GM19025 (cell line): ENCODE measurements around the gene ADCY7.

ENCODE experiments used
- ATAC-seq: cut with Tn5 transposase; IDR thresholded peaks from one replicate; pipeline ENCODE4 v1.9.1; 2021; ENCODE audit warnings: mild to moderate bottlenecking, low read depth, moderate library complexity; ENCODE audit not compliant: unreplicated experiment

ADCY7 gene

DNA sequence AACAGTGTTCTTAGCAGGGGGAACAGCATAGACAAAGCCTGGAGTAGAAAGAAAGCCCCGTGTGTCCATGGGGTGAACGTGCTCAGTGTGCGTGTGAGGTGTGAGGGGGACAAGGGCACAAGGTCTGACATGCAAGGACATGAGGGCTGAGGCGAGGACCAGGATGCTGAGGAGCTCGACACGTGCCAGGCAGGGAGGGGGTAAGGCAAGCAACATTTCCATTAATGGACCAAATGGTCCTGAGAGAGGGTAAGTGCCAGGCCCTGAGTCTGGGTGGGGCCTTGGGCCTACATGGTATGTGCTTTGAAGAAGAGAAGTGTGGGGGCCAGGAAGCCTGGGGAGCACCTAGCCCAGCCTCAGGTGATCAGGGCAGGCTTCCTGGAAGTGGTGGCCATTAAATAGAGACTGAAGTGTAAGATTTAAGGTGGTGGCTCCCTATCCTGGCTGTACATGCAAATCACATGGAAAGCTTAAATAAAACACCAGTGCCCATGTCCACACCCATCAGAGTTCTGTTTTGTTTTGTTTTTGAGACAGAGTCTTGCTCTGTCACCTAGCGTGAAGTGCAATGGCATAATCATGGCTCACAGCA lies 29.3 kb downstream of the ADCY7 start:
- no peak for ATAC-seq

- ATAC-seq = no peak
Observed at GRCh38 chr16:50296807-50297206, 30.5 kb downstream of the ADCY7 start.

DNA sequence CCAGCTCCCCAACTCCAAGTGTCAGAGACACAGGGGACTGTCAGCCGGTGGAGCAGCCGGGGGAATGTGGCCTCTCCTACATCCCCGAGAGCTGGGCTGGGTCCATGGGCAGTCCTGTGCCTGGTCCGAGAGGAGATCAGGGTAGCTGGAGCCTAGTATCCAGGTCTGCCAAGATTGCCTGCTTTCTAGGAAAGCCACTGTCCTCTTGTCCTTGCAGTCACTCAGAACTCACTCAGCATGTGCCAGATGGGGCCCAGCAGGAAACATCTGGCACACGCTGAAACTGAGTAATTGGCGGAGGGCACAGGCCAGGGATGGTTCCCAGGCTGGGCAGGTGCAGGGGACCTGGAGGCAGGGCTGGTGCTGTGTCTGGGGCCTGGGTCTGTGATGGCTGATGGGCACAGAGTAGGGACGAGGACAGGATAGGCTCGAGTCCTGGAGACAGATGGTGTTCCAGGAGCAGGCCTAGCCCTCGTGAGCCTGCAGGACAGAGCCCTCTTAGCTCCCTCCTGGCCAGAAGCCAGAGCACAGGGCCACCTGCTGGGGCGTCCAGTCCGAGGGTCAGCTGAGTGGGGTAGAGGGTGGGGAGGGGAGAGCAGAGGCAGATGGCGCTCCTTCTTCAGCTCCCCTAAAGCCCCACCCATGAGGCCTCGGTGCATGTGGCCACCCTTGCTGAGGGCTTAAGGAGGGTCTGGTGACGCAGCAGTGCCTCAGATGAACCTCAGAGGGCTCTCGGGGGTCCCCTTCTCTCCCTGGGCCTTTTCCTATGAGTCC lies 31.1 kb downstream of the ADCY7 start:
- ATAC-seq = no peak

- no peak for ATAC-seq
Observed at GRCh38 chr16:50298075-50298460, 31.7 kb downstream of the ADCY7 start.

DNA sequence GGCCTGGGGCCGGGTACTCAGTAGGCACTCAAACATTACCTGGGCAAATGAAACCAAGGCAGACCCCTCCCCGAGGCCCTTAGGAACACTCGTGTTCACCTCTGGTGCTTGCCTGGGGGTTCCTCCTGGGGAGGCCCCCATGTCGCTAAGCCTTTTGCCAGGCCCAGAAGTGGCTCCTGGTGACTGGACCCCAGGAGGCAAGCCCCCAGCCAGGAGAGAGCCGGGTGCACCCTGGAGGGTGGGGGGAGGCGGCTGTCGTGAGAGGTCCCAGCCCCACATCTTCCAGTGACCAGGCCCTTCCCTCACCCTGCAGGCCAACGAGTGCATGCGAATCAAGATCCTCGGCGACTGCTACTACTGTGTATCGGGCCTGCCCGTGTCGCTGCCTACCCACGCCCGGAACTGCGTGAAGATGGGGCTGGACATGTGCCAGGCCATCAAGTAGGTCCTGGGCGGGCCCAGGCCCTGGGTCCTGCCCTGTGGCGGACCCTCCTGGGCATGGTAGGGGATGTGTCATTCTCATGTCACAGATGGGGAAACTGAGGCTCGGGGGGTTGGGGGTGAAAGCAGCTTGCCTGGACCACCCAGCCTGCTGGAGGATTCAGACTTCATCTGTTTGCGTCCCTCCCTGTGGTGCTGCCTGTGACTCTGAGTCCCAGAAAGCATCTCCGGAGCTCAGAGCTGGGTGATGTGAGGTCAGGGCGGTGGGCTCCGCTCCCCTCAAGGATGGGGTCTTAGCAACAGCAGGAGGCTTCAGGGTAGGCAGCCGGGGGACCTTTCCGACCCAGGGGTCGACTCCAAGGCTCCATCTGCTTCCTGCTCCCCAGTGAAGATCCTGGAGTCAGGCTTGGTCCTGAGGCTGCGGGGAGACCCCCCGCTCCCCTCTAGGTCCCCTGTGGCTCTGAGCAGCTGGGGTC lies 32.5 kb downstream of the ADCY7 start:
- ATAC-seq = no peak

GRCh38 chr16:50299508-50300105 lies 33.3 kb downstream of the ADCY7 start:
- no peak for ATAC-seq

DNA sequence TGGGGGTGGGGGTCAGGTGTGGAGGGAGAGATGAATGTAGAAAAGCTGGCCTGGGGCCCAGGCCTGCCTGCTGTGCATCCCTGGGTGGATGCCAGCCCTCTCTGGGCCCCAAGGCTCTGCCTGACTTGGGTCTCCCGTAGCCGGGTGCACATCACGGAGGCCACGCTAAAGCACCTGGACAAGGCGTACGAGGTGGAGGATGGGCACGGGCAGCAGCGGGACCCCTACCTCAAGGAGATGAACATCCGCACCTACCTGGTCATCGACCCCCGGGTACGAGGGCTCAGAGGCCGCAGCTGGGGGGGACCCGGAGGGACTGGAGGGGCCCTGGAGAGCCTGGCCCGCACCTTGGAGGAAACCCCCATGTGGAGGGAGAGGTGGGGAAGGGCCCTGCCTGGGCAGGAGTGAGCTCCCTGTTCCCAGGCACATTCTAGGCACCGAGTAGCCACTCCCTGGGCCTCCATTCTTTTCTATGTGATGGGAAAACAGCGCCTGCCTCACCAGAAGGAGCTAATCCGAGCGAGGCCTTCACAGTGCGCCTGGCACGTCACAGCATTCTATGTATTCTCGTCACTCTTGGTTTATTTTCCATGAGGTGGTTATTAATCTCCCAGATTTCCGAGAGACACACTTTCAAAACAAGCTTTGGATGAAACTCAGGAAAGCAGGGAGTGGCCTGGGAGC lies 34.7 kb downstream of the ADCY7 start:
- ATAC-seq = no peak

- no peak for ATAC-seq
Observed at GRCh38 chr16:50301626-50302471, 35.5 kb downstream of the ADCY7 start.

DNA sequence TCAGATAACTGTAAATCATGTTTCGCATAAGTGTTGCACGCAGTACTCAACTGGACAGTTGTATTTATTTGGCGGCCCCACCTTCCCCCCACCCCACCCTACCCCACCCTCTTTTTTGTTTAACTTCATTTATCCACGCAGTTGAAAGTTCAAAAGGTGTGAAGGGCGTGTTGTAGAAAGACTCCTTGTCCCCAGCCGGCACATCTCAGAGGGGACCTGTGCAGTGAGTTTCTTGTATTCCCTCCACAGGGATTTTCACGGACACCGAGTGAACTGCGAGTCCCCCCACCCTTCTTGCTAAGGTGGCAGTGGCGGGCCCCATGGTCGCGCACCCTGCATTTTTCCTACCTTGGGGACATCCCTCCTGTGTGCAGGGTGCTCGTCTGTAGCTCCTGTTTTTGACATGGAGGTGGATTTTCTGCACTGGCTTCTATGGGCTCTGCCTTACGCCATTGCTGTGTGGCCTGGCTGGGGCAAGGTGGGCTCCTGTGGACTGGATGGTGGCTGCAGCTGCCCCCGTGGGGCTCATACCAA lies 36.2 kb downstream of the ADCY7 start:
- no peak for ATAC-seq

- no peak for ATAC-seq
Observed at GRCh38 chr16:50303041-50303604, 36.8 kb downstream of the ADCY7 start.

DNA sequence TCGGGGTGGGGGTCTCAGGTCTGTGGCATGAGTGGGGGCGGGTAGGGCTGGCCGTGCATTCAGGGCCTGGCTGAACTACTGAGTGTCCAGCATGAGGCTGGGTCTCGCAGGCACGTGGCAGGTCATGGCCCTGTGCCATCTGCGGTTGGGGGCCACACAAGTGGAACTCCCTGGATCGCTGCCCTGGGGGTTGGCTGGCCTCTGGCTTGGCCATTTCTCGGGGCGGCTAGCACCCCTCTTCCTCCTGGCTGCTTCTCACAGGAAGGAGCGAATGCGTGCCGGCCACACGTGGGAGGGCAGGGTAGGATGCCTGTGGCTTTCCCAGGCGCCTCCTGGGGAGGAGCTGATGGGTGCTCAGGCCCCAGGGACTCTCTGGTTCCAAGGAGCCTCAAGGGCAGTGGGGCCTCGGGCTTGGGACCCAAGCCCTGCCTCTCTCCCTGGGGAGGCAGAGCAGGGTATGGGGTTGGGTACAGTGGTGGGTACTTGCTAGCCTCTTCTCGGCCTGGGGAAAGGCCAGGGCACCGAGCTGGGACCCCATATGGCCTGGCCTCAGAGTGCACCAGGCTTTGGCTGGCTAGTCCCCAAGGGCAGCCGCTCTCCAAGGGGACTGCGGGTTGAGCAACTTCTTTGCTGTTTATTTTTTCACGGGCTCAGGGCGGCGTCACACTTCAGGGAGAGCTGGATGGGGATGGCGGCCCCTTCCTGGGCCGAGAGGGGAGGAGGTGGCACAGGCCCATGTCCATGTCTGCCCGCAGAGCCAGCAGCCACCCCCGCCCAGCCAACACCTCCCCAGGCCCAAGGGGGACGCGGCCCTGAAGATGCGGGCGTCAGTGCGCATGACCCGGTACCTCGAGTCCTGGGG lies 37.5 kb downstream of the ADCY7 start:
- no peak for ATAC-seq

DNA sequence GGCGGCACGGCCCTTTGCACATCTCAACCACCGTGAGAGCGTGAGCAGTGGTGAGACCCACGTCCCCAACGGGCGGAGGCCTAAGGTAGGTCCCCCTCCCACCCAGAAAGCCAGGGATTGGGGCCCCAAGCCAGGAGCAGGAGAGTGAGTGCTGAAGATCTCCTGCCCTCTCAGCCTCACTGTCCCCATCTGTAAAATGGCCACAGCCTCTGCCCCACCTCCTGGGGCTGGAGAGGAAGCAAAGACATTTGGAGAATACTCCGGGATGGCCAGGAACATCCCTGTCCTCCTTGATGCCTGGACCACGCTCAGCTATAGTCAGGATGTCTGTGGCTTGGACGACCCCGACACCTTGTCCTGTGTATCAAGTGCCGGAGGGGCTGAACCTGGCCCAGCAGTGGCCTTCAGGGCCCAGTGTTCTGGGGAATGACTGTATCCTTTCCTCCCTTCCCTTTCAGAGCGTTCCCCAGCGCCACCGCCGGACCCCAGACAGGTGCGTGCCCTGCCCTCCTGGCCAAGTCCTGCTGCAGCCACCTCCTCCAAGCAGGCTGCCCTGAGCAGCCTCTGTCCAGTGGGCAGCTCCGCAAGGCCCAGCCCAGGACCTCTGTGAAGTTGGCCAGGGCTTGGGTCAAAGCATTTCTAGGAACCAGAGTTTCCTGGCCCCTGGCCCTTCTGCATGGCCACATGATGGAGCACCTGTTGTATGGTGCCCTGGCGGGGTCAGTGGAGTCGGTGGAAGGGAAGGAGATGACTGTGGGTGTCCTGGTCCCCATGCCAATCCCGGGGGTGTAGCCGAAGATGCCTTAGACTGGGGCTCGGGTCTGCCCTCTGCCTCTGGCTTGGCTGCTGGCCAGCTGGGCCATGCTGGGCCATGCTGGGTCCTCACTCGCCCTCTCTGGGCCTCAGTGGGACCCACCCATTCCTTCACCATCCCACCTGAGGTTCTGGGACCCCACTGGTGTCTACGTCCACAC lies 38.4 kb downstream of the ADCY7 start:
- no peak for ATAC-seq

DNA sequence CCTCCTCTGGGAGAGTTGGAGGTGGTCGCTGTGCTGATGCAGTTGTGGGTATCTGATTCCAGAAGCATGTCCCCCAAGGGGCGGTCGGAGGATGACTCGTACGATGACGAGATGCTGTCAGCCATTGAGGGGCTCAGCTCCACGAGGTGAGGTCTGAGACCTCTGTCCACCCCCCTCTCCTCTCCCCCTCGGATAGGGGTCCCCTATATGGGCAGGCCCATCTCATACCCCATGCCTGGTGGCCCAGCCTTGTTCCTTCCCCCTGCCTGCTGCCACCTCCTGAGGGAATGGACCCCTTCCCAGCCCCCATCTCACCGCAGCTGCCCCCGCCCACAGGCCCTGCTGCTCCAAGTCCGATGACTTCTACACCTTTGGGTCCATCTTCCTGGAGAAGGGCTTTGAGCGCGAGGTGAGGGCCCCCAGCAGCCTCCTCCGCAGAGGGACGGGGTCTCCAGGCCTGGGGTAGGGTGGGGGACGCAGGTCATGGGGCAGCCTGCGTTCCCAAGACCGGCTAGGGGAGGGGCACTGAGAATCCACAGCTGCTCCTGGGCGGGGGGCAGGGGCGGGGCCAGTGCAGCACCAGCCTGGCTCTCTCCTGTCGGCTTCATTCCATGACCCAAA lies 39.2 kb downstream of the ADCY7 start:
- ATAC-seq = no peak

DNA sequence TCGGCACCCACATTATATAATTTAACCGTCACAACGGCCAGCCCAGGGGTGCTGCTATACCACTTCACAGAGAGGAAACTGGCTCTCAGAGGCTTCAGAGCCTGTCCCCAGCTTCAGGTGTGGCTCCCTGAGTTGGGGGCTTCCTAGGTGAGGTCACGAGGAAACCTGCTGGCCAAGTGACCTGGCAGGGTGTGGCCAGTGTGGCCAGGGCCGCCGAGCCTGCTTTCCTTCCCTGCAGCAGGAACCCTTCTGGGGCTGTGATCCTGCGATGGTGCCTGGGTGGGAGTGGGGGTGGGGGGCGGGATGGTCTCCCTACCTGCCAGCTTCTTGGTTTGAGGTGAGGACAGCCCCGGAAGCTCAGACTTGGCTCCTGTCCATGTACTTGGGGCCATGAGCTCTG lies 39.9 kb downstream of the ADCY7 start:
- no peak for ATAC-seq

DNA sequence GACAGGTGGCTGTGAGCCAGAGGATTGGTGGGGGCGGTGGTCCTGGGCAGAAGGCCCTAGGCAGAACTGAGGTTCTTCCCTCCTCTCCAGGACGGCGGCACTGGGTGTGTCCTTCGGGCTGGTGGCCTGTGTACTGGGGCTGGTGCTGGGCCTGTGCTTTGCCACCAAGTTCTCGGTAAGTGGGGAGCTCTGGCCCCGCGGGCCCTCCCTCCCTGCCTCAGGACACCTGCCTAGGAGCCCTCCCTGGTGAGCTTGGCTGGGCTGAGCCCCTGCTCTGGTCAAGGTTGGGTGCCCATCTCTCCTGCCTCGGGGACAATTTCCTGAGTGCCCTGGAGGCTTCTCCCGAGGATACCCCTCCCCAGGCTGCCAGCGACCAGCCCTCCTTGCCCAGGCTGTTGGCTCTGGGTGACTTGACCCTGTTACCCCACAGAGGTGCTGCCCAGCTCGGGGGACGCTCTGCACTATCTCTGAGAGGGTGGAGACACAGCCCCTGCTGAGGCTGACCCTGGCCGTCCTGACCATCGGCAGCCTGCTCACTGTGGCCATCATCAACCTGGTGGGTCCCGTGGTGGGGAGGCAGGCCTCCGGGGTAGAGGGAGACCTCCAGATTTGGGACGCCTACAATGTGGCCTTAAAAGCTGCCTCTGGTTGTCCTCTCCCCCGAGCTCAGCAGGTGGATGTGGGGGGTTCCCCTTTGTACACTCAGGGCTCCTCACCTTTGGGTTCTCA lies 42.0 kb downstream of the ADCY7 start:
- ATAC-seq = no peak

DNA sequence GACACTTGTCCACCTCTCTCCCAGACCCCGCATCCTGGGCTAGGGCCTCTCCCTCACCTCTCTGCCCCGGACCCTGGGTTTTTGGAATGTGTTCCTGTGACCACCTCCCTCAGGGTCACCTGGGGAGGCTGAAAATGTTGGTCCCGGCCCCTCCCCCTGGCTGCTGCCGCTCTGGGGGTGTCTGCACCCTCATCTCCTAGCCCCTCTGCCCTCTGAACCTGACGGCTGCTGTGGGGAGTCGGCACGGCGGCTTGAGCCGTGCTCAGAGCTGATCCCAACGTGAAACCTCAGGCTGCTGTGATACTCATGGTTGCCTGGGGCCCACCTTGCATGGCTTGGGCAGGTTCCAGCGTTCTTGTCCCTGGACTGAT lies 42.8 kb downstream of the ADCY7 start:
- ATAC-seq = no peak
